GM23338 (cell line): Measurements from ENCODE around the gene CD58. TPM values are rescaled to one million over a fixed set of nuclear protein-coding genes. Genes with fewer than 3 reads are reported as not detected.
A peak's percentile ranks its signal among the peaks of the same experiment; 100 is the strongest.

Experiments used
- ATAC-seq: fragments of 200-7000 bp; cut with Tn5 transposase; 3 replicates; pipeline ENCODE4 v1.9.1; 2020
- DNase-seq: peaks from one replicate; pipeline ENCODE4 v3.0.0-alpha.2; 2015; ENCODE audit warnings: low spot score
- H2AFZ ChIP-seq: fragments of 200-600 bp; sonication (generic); 2 replicates; pipeline ENCODE4 v1.8.0; 2016; ENCODE audit warnings: antibody characterized with exemption, mild to moderate bottlenecking, moderate library complexity
- H3F3A ChIP-seq: fragments of 200-600 bp; sonication (generic); replicated peaks from 2 replicates; pipeline ENCODE4 v1.8.0; 2017; ENCODE audit warnings: antibody characterized with exemption, mixed run types, low read depth
- H3K27ac ChIP-seq: fragments of 200-600 bp; sonication (generic); 2 replicates; pipeline ENCODE4 v1.6.1; 2016; ENCODE audit warnings: low read depth
- H3K27me3 ChIP-seq: fragments of 200-600 bp; sonication (generic); 2 replicates; pipeline ENCODE4 v1.8.0; 2016; ENCODE audit warnings: mild to moderate bottlenecking, mixed run types, moderate library complexity; ENCODE audit not compliant: insufficient read depth
- H3K36me3 ChIP-seq: fragments of 200-600 bp; sonication (generic); 2 replicates; pipeline ENCODE4 v1.8.0; 2016; ENCODE audit warnings: mild to moderate bottlenecking; ENCODE audit not compliant: insufficient read depth
- H3K4me1 ChIP-seq: fragments of 200-600 bp; sonication (generic); 2 replicates; pipeline ENCODE4 v1.8.0; 2016; ENCODE audit warnings: mild to moderate bottlenecking, moderate library complexity; ENCODE audit not compliant: insufficient read depth
- H3K4me2 ChIP-seq: fragments of 200-600 bp; sonication (generic); 2 replicates; pipeline ENCODE4 v1.7.1; 2017; ENCODE audit warnings: mixed run types
- H3K4me3 ChIP-seq: fragments of 200-600 bp; sonication (generic); 2 replicates; pipeline ENCODE4 v1.6.1; 2016; ENCODE audit warnings: mixed run types
- H3K79me2 ChIP-seq: fragments of 200-600 bp; sonication (generic); replicated peaks from 2 replicates; pipeline ENCODE4 v1.8.0; 2017; ENCODE audit warnings: mild to moderate bottlenecking; ENCODE audit not compliant: insufficient read depth
- H3K9me2 ChIP-seq: fragments of 200-600 bp; sonication (generic); 2 replicates; pipeline ENCODE4 v1.8.0; 2017; ENCODE audit not compliant: insufficient read depth
- H4K20me1 ChIP-seq: fragments of 200-600 bp; sonication (generic); replicated peaks from 2 replicates; pipeline ENCODE4 v1.8.0; 2017; ENCODE audit warnings: mild to moderate bottlenecking; ENCODE audit not compliant: insufficient read depth
- H3K27ac Mint-ChIP-seq: 2 replicates; pipeline ENCODE4 v1.8.0; 2020; ENCODE audit warnings: inconsistent platforms, mild to moderate bottlenecking, moderate library complexity, mixed read lengths
- H3K27me3 Mint-ChIP-seq: 3 replicates; pipeline ENCODE4 v1.8.0; 2022; ENCODE audit warnings: low read depth, mild to moderate bottlenecking, moderate library complexity, mixed read lengths, inconsistent platforms; ENCODE audit not compliant: insufficient read depth, poor library complexity
- H3K36me3 Mint-ChIP-seq: 3 replicates; pipeline ENCODE4 v1.8.0; 2021; ENCODE audit warnings: low read depth, mild to moderate bottlenecking, inconsistent platforms, moderate library complexity, mixed read lengths
- H3K4me1 Mint-ChIP-seq: 3 replicates; pipeline ENCODE4 v1.8.0; 2020; ENCODE audit warnings: mild to moderate bottlenecking, inconsistent platforms, mixed read lengths
- H3K4me3 Mint-ChIP-seq: 3 replicates; pipeline ENCODE4 v1.8.0; 2021; ENCODE audit warnings: moderate library complexity, mild to moderate bottlenecking, inconsistent platforms, mixed read lengths
- H3K9me3 Mint-ChIP-seq: 3 replicates; pipeline ENCODE4 v1.8.0; 2020; ENCODE audit warnings: moderate library complexity, mild to moderate bottlenecking, inconsistent platforms, mixed read lengths
- CREB1 ChIP-seq: fragments of 250-450 bp; sonication (Bioruptor Pico); IDR thresholded peaks from 2 replicates; pipeline ENCODE4 v1.5.0; 2020; ENCODE audit warnings: low read depth, mild to moderate bottlenecking, moderate library complexity
- EZH2 ChIP-seq: fragments of 200-600 bp; sonication (generic); IDR thresholded peaks from one replicate; pipeline ENCODE4 v1.8.0; 2017; ENCODE audit warnings: antibody characterized with exemption, mild to moderate bottlenecking, low read depth; ENCODE audit not compliant: unreplicated experiment
- EZH2phosphoT487 ChIP-seq: fragments of 200-600 bp; sonication (generic); IDR thresholded peaks from one replicate; pipeline ENCODE4 v1.8.1; 2018; ENCODE audit warnings: antibody characterized with exemption; ENCODE audit not compliant: unreplicated experiment
- JUNB ChIP-seq: IDR thresholded peaks from one replicate; pipeline ENCODE4 v1.6.1; 2016; ENCODE audit warnings: antibody characterized with exemption; ENCODE audit not compliant: unreplicated experiment
- NANOG ChIP-seq: IDR thresholded peaks from 2 replicates; pipeline ENCODE4 v1.6.1; 2016; ENCODE audit warnings: antibody characterized with exemption, borderline replicate concordance
- STAT1 ChIP-seq: IDR thresholded peaks from one replicate; pipeline ENCODE4 v1.6.1; 2016; ENCODE audit warnings: antibody characterized with exemption; ENCODE audit not compliant: unreplicated experiment
- ZNF114 ChIP-seq: fragments of 250-450 bp; sonication (Bioruptor Pico); IDR thresholded peaks from 2 replicates; pipeline ENCODE4 v1.5.0; 2020; ENCODE audit warnings: mild to moderate bottlenecking, moderate library complexity
- polyA plus RNA-seq: library from polyadenylated mRNA; unstranded; fragments of >200 nt; fragmentation: Nextera tagmentation; extraction: Ambion mirVana; gene quantifications from 2 replicates; pipeline ENCODE4 v1.2.1, GENCODE V29; 2016
- total RNA-seq: library from RNA; depleted of rRNA; stranded (reverse); fragments of >200 nt; shearing (Covaris generic); gene quantifications from 2 replicates; pipeline ENCODE4 v1.2.3, GENCODE V29; 2014
- TF ChIP-seq, protein P1 (sequence below): IDR thresholded peaks from one replicate; pipeline ENCODE4 v1.6.1; 2018; ENCODE audit warnings: antibody characterized with exemption; ENCODE audit not compliant: unreplicated experiment
- TF ChIP-seq, protein P2 (sequence below), 2 experiments: fragments of 200-600 bp in 1 of 2; sonication (generic) in 1 of 2; conservative IDR thresholded peaks; 2 replicates each; pipeline versions ENCODE4 v1.5.1 to v1.6.1; 2016 to 2017; ENCODE audit warnings: antibody characterized with exemption in 2 of 2, low read depth in 2 of 2, mild to moderate bottlenecking in 2 of 2, moderate library complexity in 1 of 2
- TF ChIP-seq, protein P3 (sequence below): IDR thresholded peaks from 2 replicates; pipeline ENCODE4 v1.6.1; 2016; ENCODE audit warnings: antibody characterized with exemption
- TF ChIP-seq, protein P4 (sequence below): fragments of 250-450 bp; sonication (Bioruptor Pico); IDR thresholded peaks from 2 replicates; pipeline ENCODE4 v1.5.0; 2020; ENCODE audit warnings: mild to moderate bottlenecking, moderate library complexity

CD58 gene
- total and polyA plus RNA-seq, 2 experiments from 2014 or later = 9.2 to 12.5 TPM

DNA sequence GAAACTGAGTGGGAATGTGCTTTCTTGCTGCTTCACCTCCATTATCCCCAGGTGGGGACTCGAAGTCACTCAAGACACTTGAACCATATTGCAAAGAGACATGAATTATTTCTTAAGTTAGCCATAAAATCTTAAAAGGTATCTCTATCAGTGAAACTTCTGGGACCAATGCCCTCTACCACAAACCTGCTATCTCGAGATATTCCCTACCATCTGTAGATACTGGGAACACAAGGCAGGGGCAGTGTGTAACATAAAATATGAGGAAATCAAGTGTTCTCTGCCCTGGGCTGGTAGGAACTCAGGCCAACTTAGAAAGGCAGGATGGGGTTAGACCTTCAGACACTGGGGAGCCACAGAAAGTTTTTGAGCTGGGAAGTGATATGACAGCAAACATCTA, 1.3 kb upstream of the CD58 start:
- H3K9me2 ChIP-seq = no peaks in the 10 kb centered on the region
- no peaks in the 10 kb centered on the region for H4K20me1 ChIP-seq
- H3K4me3 Mint-ChIP-seq = peak overlapping the region; percentile 75
- no peaks in the 10 kb centered on the region for H3K9me3 Mint-ChIP-seq
- H3K36me3 Mint-ChIP-seq = peaks cover 3% of the 10 kb centered on the region; the same call in 2 of the 3 replicates
- DNase-seq (no peak), ATAC-seq (no peak)
- H3K36me3 ChIP-seq = 0 out of 2 replicates have a peak, but pooled peaks cover 6% of the 10 kb centered on the region
- H3F3A ChIP-seq = no peaks in the 10 kb centered on the region; the same call in 1 of the 2 replicates
- TF ChIP-seq JUNB (no peak), NANOG (no peak), ZNF114 (no peak), EZH2 (no peak), EZH2phosphoT487 (no peak), CREB1 (CRISPR knock-in tag) (no peak), STAT1 (no peak)
- TF ChIP-seq, protein P1, sequence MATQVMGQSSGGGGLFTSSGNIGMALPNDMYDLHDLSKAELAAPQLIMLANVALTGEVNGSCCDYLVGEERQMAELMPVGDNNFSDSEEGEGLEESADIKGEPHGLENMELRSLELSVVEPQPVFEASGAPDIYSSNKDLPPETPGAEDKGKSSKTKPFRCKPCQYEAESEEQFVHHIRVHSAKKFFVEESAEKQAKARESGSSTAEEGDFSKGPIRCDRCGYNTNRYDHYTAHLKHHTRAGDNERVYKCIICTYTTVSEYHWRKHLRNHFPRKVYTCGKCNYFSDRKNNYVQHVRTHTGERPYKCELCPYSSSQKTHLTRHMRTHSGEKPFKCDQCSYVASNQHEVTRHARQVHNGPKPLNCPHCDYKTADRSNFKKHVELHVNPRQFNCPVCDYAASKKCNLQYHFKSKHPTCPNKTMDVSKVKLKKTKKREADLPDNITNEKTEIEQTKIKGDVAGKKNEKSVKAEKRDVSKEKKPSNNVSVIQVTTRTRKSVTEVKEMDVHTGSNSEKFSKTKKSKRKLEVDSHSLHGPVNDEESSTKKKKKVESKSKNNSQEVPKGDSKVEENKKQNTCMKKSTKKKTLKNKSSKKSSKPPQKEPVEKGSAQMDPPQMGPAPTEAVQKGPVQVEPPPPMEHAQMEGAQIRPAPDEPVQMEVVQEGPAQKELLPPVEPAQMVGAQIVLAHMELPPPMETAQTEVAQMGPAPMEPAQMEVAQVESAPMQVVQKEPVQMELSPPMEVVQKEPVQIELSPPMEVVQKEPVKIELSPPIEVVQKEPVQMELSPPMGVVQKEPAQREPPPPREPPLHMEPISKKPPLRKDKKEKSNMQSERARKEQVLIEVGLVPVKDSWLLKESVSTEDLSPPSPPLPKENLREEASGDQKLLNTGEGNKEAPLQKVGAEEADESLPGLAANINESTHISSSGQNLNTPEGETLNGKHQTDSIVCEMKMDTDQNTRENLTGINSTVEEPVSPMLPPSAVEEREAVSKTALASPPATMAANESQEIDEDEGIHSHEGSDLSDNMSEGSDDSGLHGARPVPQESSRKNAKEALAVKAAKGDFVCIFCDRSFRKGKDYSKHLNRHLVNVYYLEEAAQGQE = no peak
- TF ChIP-seq, protein P2, sequence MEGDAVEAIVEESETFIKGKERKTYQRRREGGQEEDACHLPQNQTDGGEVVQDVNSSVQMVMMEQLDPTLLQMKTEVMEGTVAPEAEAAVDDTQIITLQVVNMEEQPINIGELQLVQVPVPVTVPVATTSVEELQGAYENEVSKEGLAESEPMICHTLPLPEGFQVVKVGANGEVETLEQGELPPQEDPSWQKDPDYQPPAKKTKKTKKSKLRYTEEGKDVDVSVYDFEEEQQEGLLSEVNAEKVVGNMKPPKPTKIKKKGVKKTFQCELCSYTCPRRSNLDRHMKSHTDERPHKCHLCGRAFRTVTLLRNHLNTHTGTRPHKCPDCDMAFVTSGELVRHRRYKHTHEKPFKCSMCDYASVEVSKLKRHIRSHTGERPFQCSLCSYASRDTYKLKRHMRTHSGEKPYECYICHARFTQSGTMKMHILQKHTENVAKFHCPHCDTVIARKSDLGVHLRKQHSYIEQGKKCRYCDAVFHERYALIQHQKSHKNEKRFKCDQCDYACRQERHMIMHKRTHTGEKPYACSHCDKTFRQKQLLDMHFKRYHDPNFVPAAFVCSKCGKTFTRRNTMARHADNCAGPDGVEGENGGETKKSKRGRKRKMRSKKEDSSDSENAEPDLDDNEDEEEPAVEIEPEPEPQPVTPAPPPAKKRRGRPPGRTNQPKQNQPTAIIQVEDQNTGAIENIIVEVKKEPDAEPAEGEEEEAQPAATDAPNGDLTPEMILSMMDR (conservative IDR thresholded peaks at IDR 0.05; ENCODE audit: low read depth in 2 of 2) = no peak
- TF ChIP-seq, protein P3, sequence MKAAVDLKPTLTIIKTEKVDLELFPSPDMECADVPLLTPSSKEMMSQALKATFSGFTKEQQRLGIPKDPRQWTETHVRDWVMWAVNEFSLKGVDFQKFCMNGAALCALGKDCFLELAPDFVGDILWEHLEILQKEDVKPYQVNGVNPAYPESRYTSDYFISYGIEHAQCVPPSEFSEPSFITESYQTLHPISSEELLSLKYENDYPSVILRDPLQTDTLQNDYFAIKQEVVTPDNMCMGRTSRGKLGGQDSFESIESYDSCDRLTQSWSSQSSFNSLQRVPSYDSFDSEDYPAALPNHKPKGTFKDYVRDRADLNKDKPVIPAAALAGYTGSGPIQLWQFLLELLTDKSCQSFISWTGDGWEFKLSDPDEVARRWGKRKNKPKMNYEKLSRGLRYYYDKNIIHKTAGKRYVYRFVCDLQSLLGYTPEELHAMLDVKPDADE = no peak
- TF ChIP-seq, protein P4, sequence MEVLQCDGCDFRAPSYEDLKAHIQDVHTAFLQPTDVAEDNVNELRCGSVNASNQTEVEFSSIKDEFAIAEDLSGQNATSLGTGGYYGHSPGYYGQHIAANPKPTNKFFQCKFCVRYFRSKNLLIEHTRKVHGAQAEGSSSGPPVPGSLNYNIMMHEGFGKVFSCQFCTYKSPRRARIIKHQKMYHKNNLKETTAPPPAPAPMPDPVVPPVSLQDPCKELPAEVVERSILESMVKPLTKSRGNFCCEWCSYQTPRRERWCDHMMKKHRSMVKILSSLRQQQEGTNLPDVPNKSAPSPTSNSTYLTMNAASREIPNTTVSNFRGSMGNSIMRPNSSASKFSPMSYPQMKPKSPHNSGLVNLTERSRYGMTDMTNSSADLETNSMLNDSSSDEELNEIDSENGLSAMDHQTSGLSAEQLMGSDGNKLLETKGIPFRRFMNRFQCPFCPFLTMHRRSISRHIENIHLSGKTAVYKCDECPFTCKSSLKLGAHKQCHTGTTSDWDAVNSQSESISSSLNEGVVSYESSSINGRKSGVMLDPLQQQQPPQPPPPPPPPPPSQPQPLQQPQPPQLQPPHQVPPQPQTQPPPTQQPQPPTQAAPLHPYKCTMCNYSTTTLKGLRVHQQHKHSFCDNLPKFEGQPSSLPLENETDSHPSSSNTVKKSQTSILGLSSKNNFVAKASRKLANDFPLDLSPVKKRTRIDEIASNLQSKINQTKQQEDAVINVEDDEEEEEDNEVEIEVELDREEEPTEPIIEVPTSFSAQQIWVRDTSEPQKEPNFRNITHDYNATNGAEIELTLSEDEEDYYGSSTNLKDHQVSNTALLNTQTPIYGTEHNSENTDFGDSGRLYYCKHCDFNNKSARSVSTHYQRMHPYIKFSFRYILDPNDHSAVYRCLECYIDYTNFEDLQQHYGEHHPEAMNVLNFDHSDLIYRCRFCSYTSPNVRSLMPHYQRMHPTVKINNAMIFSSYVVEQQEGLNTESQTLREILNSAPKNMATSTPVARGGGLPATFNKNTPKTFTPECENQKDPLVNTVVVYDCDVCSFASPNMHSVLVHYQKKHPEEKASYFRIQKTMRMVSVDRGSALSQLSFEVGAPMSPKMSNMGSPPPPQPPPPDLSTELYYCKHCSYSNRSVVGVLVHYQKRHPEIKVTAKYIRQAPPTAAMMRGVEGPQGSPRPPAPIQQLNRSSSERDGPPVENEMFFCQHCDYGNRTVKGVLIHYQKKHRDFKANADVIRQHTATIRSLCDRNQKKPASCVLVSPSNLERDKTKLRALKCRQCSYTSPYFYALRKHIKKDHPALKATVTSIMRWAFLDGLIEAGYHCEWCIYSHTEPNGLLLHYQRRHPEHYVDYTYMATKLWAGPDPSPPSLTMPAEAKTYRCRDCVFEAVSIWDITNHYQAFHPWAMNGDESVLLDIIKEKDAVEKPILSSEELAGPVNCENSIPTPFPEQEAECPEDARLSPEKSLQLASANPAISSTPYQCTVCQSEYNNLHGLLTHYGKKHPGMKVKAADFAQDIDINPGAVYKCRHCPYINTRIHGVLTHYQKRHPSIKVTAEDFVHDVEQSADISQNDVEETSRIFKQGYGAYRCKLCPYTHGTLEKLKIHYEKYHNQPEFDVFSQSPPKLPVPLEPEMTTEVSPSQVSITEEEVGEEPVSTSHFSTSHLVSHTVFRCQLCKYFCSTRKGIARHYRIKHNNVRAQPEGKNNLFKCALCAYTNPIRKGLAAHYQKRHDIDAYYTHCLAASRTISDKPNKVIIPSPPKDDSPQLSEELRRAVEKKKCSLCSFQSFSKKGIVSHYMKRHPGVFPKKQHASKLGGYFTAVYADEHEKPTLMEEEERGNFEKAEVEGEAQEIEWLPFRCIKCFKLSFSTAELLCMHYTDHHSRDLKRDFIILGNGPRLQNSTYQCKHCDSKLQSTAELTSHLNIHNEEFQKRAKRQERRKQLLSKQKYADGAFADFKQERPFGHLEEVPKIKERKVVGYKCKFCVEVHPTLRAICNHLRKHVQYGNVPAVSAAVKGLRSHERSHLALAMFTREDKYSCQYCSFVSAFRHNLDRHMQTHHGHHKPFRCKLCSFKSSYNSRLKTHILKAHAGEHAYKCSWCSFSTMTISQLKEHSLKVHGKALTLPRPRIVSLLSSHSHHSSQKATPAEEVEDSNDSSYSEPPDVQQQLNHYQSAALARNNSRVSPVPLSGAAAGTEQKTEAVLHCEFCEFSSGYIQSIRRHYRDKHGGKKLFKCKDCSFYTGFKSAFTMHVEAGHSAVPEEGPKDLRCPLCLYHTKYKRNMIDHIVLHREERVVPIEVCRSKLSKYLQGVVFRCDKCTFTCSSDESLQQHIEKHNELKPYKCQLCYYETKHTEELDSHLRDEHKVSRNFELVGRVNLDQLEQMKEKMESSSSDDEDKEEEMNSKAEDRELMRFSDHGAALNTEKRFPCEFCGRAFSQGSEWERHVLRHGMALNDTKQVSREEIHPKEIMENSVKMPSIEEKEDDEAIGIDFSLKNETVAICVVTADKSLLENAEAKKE (CRISPR knock-in tag) = no peak
- H3K4me3 ChIP-seq = peak overlapping the region; percentile 90; the same call in 1 of the 2 replicates
- H3K4me1 Mint-ChIP-seq = peaks cover 31% of the 10 kb centered on the region
- no peaks in the 10 kb centered on the region for H3K79me2 ChIP-seq
- H3K27ac Mint-ChIP-seq = no peak overlapping the region
- H2AFZ ChIP-seq = peak overlapping the region; percentile 98; the same call in 1 of the 2 replicates
- H3K27me3 Mint-ChIP-seq = peaks cover 14% of the 10 kb centered on the region
- H3K4me2 ChIP-seq = peak overlapping the region; percentile 93
- H3K27ac ChIP-seq = no peak overlapping the region
- peaks cover 8% of the 10 kb centered on the region for H3K27me3 ChIP-seq
- peaks cover 22% of the 10 kb centered on the region for H3K4me1 ChIP-seq
